ENCODE measurements around the gene ADAM12. TPM values are rescaled to one million over a fixed set of nuclear protein-coding genes. Genes with fewer than 3 reads are reported as not detected.

ADAM12 gene
- total RNA-seq, 1 experiment from 2014 or later: not detected

GRCh38 chr10:126235979-126236851 lies 152.1 kb downstream of the ADAM12 start:
- no peak for DNase-seq (ENCODE audit: low spot score)

DNA sequence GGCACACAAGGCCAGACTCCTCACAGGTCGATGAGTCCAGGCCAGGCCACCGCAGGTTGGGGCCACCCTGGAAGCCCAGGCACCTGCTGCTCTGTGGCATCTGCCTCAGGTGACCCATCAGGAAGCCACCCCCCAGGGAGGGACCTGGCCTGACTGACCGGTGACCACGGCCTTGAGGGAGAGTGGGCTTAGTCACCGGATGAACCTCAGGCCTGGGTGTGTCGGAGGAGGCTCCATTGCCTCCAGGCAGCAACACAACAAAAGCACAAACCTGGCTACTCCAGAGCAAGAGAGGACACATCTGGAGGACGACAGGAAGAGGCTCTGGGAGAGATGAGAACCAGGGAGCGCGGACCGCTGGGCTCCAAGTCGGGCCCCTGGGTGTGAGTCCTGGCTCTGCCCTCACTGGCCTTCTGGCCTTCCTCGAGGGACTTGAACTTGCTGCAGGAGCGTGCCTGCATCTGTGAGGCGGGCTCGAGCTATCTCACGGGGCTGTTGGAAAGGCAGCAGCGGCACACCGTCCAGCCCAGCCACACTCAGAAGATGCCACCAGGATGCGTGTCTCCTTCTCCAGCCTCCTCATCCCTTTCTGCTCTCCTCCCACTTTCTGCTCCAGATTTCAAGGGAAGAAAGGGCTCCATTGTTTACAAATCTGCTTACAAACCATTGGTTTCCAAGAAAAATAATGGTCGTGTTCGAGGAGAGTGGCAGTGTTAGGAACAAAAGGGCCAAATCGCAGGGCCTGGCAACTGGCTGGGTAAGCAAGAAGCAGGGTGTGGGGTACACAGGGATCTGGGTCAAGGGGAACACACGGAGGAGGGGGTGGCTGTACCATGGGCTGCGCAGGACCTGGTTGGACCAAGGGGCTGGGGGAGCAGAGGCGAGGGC lies 152.9 kb downstream of the ADAM12 start:
- no peak for DNase-seq (ENCODE audit: low spot score)

- DNase-seq (ENCODE audit: low spot score): no peak
These were observed 153.6 kb downstream of the ADAM12 start for GRCh38 chr10:126234630-126235029.

GRCh38 chr10:126233182-126234148 lies 154.8 kb downstream of the ADAM12 start:
- DNase-seq (ENCODE audit: low spot score): no peak

DNA sequence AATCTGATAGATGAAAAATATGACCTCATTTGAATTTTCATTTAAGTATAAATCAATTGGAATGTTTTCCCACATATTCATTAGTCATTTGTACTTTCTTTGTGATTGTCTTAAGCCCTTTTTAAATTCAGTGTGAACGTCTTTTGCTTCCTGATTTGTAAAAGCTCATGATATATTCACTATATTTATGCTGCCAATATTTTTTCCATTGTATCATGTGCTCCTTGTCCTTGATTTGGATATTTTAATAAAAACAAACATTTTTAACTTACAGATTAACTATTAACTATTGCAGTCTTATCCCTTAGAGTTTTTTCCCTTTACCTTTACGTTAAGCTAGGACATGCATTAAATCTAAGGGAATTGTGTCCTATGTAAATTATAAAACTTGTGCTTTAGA lies 157.7 kb downstream of the ADAM12 start:
- no peak for DNase-seq (ENCODE audit: low spot score)

DNA sequence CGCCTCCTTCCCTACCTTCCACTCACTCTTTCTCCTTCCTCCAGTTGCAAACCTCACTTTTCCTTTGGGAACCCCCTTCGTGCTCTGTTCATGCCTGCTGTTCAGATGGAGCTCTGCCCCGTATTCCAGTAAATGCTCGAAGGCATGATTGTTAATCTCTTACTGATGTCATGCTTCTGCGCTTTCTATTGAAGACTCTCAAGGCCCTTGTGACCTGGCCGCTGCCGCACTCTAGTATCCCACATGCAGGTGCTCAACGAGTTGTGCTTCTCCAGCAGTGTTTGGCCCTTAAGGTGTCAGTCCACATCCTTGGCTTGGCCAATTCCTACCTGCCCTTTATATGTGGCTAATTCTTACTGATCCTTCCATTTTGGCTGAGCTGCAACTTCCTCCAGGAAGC lies 158.6 kb downstream of the ADAM12 start:
- DNase-seq (ENCODE audit: low spot score): no peak

DNA sequence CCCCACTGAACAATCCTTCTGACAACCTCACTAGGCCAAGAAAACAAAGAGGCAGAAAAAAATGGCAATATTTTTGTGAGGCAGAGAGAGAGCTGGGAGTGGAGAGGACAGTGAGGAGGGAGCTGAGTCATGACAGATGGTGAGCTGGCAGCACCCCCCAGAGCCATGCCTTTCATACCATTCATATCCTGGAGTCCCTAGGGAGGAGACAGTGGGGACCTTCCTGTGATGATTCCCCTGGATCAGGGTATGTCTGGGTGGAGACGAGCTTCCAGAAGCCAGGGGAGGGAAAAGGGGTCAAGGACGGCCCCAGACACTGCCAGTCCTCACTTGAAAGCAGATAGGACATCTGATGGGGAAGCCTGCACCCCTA lies 160.5 kb downstream of the ADAM12 start:
- no peak for DNase-seq (ENCODE audit: low spot score)

GRCh38 chr10:126226988-126227761 lies 161.1 kb downstream of the ADAM12 start:
- no peak for DNase-seq (ENCODE audit: low spot score)

DNA sequence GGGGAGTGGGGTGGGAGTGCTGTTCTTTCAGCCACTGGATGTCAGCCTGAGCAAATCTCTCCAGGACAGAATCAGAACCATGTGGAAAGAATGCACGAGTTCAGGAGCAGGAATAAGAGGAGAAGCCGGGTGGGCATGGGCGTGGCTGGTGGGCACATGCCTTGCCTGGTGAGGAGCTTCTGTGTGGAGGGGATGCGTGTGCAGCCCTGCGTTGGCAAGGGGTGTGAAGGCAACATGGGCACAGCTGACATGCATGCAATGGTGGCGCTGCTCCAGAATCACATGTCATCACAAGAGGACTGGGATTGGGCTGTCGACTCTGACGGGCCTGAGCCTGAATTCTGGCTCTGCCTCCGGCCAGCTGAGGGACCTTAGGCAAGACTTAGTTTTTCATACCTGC lies 162.1 kb downstream of the ADAM12 start:
- DNase-seq (ENCODE audit: low spot score): no peak

DNA sequence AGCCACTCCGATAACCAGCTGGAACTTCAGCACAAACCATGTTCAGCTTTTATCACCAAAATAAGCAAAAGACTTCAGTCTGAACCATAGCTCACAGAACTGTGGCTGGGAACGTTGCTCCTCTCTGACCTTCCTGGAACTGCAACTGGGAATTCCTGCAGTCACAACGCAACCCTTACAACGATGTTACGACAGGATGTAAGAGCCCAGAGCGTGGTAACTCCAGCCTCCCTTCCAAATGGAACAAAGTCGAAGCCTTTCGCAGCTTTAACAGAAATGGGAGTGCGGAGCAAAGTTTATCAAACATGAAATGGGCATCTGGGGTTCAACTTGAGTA lies 162.6 kb downstream of the ADAM12 start:
- no peak for DNase-seq (ENCODE audit: low spot score)

- DNase-seq (ENCODE audit: low spot score): no peak
These were observed 163.2 kb downstream of the ADAM12 start for GRCh38 chr10:126224967-126225671.

DNA sequence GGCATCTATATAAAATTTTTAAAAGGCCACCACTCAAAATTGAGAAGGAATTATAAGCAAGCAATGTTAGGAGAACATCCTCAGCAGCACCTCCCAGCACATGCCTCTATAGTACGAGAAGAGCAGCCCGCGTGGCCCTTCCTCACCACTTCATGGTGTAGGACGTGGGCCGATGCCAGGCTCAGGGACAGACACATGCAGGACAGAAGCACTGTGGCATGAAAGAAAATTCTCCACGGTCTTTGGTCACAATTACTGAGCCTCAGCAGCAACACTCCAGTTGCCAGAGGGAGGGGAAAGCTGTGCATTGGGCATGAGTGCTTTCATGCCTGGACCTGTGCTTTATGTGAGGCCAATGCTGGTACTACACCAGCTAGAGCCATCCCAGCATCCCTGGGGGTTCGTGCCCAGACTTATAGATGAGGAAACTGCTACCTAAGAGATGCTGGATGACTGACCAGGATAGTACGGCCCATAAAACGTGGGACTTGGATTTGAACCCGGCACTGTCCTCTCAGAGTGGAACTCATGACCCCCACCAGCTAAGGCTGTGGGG lies 164.7 kb downstream of the ADAM12 start:
- DNase-seq (ENCODE audit: low spot score): no peak

- no peak for DNase-seq (ENCODE audit: low spot score)
These were observed 165.4 kb downstream of the ADAM12 start for GRCh38 chr10:126222736-126223511.

DNA sequence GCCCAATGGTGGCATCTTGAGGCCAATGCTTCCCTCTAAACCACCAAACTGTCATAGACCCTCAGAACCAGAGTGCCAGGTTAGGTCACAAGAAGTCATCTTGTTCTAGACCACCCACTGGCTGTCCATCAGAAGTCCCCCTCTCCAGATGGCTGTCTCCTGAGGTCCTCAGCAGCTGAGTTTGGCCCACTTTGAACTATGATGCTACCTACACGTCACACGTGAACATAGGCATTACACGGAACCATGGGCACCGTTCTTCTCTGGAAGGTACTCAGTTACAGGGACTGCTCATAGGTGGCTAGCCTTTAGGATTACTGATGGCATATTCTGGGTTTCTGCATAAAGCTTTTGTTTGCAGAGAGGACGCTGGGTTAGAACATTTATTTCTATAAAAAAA lies 166.4 kb downstream of the ADAM12 start:
- DNase-seq (ENCODE audit: low spot score): no peak

- no peak for DNase-seq (ENCODE audit: low spot score)
These were observed 169.3 kb downstream of the ADAM12 start for GRCh38 chr10:126218778-126219649.

- no peak for DNase-seq (ENCODE audit: low spot score)
These were observed 170.1 kb downstream of the ADAM12 start for GRCh38 chr10:126218174-126218573.

GRCh38 chr10:126216632-126216961 lies 171.7 kb downstream of the ADAM12 start:
- DNase-seq (ENCODE audit: low spot score): no peak
